Mammary epithelial cell (primary cell): ENCODE measurements around the gene FLOT2.

Source experiments
- EZH2 ChIP-seq: IDR thresholded peaks from 2 replicates; pipeline ENCODE4 v1.6.1; 2012; ENCODE audit warnings: low read length, inconsistent platforms, borderline replicate concordance
- TF ChIP-seq, protein P1 (sequence below), 2 donors: IDR thresholded peaks in 1 of 2; conservative IDR thresholded peaks in 1 of 2; 2 replicates each; pipeline ENCODE4 v1.5.1; 2011 to 2012; ENCODE audit warnings: inconsistent platforms in 2 of 2, low read length in 2 of 2, mild to moderate bottlenecking in 2 of 2, control low read depth in 1 of 2, low read depth in 1 of 2; ENCODE audit not compliant: insufficient read depth in 1 of 2; ENCODE audit errors: extremely low read depth in 1 of 2

- TF ChIP-seq EZH2 = no peak
- TF ChIP-seq, protein P1, sequence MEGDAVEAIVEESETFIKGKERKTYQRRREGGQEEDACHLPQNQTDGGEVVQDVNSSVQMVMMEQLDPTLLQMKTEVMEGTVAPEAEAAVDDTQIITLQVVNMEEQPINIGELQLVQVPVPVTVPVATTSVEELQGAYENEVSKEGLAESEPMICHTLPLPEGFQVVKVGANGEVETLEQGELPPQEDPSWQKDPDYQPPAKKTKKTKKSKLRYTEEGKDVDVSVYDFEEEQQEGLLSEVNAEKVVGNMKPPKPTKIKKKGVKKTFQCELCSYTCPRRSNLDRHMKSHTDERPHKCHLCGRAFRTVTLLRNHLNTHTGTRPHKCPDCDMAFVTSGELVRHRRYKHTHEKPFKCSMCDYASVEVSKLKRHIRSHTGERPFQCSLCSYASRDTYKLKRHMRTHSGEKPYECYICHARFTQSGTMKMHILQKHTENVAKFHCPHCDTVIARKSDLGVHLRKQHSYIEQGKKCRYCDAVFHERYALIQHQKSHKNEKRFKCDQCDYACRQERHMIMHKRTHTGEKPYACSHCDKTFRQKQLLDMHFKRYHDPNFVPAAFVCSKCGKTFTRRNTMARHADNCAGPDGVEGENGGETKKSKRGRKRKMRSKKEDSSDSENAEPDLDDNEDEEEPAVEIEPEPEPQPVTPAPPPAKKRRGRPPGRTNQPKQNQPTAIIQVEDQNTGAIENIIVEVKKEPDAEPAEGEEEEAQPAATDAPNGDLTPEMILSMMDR (conservative IDR thresholded peaks at IDR 0.05 in 1 of 2, IDR thresholded peaks at IDR 0.05 in 1 of 2; ENCODE audit: extremely low read depth in 1 of 2, insufficient read depth in 1 of 2, low read depth in 1 of 2, low read length in 2 of 2) = no peak
These were observed 42.6 kb upstream of the FLOT2 start for GRCh38 chr17:28940142-28940541.
